Suppressor macrophage treated with lipopolysaccharide for 1 hour (primary cell): ENCODE results near the gene VEGFA.
A peak's percentile ranks its signal among the peaks of the same experiment; 100 is the strongest.

Source experiments
- DNase-seq, 3 donors: peaks; one replicate each; pipeline ENCODE4 v3.0.0-alpha.2; 2020 to 2022

VEGFA gene

GRCh38 chr6:43788301-43788700 is 18.3 kb downstream of the VEGFA start:
- no peak for DNase-seq

DNA sequence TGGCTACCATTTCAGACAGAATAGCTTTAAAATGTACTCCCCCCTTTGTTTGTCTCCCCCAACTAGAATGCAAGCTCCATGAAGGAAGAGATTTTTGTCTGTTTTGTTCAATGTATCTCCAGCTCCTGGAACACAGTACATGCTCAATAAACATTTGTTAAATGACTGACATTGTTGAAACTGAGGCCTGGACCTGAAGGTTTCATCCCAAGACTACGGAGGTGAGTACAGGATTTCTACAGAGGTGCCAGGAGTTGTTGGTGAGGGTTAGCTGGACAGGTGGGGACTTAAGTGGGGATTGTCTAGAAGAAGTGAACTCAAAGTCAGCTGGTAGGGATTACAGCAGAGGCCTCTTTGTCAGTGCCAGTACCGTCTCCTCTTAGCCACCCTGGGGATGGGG is 19.4 kb downstream of the VEGFA start:
- DNase-seq: no peak

DNA sequence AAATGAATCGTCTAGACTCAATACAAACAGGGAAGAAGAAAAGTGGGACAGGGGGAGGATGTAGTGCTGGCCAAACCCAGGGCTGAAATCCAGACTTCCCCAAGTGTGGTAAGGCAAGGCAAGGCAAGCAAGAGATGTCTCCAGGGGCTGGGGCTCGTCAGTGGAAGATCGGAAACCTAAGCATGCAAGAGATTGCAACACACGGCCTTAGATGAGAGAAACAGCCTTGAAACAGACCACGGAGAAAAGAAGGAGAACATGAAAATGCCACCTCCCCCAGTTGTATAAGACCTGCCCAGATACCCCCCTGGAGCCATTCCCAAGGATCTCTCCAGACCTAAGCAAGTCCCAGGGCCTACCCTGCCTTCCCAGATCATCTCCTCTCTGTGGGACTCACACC is 20.0 kb downstream of the VEGFA start:
- peak; percentile 65 to 74 (median 71) for DNase-seq

DNA sequence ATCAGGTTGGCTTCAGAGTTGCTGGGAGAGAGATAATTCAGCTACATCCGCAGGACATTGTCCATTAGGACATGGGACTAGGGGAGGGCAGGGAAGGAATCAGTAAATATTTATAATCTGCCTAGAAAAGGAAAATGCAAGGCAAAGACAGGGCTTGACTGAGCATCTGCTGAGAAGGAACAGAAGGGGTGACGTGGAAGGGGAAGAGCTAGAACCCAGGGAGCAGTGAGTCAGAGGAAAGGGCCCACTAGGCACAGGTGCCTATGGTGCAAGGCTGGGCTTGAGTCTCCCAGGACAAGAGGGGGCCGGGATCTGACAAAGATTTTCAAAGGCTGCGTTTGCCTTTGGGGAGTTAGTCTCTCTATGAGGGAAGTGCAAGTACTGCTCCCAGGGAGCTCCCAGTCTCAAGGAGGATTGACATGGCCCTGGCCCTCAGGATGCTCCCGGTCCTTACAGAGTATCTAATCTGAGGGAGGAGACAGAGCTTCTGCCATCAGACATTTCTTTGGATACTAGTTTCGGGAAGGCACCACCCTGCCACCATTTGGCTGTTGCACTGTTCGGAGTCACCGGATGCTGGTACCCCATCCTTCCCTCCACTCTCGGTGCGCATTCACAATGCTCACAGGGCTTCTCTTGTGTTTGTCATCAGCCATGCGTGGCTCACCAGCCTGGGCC is 21.9 kb downstream of the VEGFA start:
- peak in 1 of 3 donors; percentile 44 for DNase-seq

DNA sequence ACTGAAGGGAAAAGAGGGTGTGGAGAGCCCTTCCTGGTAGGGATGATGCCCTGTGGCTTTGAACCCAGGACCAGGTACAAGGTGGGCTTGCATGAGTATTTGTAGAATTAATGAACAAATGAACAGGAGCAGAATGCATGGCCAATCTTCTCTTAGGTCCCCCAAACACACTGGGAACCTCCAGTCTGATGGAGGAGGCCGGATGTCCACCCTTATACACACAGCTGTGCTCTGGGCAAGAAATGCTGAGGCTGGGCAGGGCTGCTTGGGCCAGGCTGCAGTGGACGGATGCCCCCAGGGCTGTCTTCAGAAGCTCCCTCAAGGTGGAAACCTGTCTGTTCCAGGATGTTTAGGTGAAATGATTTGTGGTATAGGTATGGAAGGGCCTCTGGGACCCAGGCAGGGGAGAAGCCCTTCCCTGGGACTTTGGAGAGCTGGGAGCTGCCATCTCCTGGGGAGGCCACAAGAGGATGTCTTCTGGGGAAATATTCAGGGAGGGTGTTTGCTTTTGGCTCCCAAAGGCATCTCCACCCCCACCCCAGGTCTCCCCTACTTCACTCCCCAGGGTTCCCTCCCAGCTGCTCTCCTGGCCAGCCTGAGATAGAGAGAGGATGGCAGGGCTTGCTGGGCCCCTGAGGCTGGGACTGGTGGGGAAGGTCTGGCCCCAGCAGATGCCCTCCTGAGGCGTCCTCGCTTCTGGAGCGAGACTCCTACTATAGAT is 23.3 kb downstream of the VEGFA start:
- DNase-seq: no peak

DNA sequence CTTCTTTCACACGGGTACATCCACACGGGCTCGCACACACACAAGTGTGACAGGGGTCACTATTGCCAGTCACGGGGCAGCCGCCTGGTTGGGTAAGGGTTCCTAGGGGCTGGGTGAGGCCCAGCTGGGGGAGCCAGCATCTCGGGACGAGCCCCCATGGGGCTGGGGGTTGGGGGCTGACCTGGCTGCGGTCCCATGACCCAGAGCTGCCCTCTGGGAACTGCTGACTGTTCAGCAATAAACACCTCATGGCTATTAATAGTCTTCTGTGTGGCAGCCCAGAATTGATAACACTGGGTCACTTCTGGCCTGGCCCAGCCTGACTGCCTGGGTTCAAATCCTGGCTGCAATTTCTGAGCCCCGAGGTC is 23.8 kb downstream of the VEGFA start:
- no peak for DNase-seq

DNA sequence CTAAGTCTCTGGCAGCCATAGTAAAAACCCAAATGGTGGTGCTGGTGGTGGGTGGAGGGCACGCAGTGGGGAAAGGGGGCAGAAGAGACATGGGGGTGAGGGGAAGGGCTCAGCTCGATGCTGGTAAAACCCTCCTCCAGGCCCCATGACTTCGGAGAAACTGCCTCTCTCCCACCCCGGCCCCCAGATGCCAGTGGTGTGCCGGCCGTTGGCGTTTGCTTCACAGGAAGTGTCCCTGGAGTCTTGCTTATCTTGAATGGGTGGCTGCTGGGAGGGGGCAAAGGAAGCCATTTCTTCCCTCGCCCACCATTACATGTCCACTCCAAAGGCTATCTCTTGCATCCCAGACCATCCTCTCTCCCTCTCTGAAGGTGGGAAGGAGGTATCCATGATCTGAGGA is 25.4 kb downstream of the VEGFA start:
- DNase-seq: no peak

DNA sequence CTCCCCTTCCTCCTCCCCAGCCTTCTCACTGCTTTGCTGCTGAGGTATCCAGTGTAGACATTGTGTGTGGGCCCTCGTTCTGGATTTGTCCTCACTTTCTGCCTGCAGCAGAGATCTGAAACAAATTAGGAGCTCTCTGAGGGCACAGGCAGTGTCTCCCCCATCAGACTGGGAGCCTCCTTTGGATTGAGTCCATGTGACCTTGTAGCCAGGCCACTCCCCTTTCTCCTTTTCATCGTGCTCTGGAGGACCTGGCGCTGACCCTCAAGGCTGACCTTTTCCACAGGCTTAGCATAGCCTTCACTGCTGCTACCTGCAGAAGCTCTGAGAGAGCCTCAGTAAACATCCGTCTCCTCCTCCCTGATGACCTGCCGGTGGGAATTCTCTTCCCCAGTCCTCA is 26.2 kb downstream of the VEGFA start:
- no peak for DNase-seq

- DNase-seq: peak in 1 of 3 donors; percentile 42
These were observed 27.2 kb downstream of the VEGFA start for GRCh38 chr6:43796903-43797890.

- no peak for DNase-seq
These were observed 27.9 kb downstream of the VEGFA start for GRCh38 chr6:43797919-43798318.

- DNase-seq: peak; percentile 78 to 79 (median 79)
These were observed 28.9 kb downstream of the VEGFA start for GRCh38 chr6:43798688-43799444.

DNA sequence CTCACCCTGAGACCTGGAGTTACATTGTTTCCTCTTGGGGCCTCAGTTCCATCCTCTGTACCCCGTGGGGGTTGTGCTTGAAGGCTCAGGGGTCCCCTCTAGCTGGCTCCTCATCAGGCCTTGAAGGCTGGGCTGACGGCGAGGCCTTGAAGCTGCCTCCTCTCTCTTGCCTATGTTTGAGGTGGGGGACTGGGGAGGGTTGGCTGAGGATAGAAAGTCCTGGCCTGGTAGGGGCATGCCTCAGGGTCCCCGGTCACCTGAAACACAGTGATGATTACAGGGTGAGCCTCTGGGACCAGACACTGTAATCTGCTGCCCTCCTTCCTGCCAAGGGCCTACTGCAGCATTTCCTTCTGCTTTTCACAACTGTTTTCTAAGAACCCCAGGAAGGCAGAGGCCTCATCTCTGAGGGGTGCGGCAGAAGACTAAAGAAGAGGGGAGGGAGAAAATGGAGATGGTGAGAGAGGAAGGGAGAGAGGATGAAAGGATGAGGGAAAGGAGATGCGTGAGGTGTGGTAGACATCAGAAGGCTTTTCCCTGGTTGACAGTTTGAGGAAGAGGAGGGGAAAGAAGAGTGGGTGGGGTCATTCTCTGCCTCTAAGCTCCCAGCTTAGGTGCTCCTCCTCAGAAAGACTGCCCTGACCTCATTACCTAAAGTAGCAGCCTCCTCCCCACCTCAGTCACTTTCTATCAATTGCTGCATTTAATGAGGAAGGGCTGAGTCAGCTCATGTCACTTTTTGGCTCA is 29.7 kb downstream of the VEGFA start:
- peak in 2 of 3 donors; percentile 24 to 46 for DNase-seq

- DNase-seq: no peak
These were observed 30.2 kb downstream of the VEGFA start for GRCh38 chr6:43800298-43800623.

DNA sequence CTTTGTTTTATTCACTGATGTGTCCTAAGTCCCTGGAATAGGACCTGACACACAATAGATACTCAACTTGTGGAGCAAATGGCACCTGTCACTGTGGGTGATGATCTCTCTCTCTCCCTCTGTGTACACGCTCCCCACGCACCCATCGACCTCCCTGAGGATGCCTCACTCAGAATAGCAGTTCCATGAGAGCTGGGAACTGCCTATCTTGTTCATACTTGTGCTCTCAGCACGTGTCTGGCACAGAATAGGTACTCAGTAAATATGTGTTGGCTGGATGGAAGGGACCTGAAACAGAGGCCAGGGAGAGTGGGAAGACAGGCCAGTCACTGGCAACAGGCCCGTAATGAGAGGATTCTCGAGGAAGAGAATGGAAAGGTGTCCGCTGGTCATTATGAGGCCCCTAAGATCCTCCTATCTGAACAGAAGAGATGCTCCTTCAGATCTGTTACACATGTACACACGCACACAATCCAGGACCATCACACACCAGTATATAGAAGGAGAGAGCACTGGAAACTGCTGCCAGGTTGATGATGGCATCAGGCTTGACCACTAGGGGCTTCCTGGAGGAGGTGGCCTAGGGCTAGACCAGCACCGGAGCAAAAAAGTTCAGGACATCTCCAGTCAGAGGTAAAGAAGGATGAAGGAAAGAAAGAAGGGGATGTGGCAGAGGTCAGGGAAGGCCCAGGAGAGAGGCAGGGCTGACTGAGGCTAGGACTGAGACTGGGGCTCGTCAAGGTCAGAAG is 30.9 kb downstream of the VEGFA start:
- no peak for DNase-seq

GRCh38 chr6:43801495-43802181 is 31.6 kb downstream of the VEGFA start:
- DNase-seq: peak in 2 of 3 donors; percentile 29 to 52

- peak in 2 of 3 donors; percentile 34 to 41 for DNase-seq
These were observed 33.2 kb downstream of the VEGFA start for GRCh38 chr6:43803055-43803782.

DNA sequence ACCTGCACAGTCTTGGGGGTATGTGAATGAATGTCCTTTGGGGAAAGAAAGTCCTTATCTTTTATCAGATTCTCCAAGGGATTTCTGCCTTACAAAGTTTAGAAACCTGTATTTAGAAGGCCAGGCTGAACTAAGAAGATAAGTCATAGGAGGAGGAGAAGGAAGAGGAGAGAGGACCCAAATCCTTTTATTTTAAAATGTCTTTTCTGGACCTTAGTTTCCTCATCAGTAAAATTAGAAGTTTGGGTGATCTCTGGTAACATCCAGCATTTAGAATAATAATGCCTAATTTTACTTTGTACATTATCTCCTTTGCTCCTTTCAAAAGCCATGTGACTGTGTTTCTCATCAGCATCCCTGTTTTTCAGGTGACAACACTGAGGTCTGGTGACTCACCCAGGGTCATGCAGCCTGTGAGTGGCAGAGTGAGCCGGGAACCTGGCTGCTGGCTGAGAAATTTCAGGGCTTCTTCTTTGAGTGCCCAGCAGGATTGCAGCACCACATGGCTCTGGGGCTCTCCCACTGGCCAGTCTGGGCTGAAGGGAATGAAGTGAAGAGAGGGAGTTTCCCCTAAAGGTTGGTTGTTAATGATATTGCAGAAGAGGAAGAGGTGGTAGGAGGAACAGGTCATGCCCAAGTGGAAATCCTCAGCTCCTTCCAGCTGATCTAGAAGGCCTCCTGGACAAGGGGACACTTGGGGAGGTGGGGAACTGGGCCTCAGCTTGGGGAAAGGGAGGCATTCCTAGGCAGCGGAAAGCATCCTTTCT is 34.0 kb downstream of the VEGFA start:
- DNase-seq: peak; percentile 86 to 89 (median 87)

GRCh38 chr6:43804550-43805223 is 34.7 kb downstream of the VEGFA start:
- DNase-seq: no peak

- no peak for DNase-seq
These were observed 35.7 kb downstream of the VEGFA start for GRCh38 chr6:43805699-43806042.
